Cardiac fibroblast (primary cell): ENCODE measurements around the gene DOCK11.

ENCODE experiments used
- DNase-seq, 2 donors: peaks; one replicate each; pipeline versions ENCODE4 v3.0.0 to v3.0.0-alpha.2; 2010; ENCODE audit warnings: low read depth in 2 of 2
- H3K4me3 ChIP-seq, 2 donors: replicated peaks in 1 of 2; 1 replicate in 1 of 2; 2 replicates in 1 of 2; pipeline ENCODE4 v1.5.1; 2011; ENCODE audit warnings: low read depth in 2 of 2, low read length in 2 of 2, mild to moderate bottlenecking in 2 of 2, moderate library complexity in 1 of 2
- TF ChIP-seq, protein P1 (sequence below): IDR thresholded peaks from one replicate; pipeline ENCODE4 v1.5.1; 2011; ENCODE audit warnings: low read depth, mild to moderate bottlenecking, low read length, inconsistent platforms

Gene DOCK11

DNA sequence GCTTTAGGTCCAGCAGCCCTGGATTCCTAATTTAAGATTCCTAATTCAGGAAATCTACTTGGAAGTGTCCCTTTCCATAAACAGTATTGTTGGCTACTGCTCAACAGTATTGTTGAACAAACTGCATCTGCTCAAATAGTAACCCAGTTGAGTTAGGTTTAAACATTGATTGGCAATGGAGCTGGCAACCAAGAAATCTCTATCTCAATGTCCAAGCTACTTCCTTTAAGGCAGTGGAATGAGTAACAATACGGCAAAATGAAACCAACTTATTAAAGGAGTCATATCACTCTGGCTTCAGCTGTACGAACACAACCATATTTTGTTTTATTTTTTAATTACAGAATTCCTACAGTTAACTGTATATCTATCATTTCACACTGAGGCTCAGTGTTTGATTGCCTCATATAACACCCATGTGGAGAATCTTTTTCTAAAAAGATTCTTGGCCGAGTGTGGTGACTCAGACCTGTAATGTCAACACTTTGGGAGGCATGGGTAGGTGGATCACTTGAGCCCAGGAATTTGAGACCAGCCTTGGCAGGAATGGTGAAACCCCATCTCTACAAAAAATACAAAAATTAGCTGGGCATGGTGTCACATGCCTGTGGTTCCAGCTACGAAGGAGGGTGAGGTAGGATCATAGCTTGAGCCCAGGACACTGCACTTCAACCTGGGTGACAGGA is 160.1 kb downstream of the DOCK11 start:
- TF ChIP-seq, protein P1, sequence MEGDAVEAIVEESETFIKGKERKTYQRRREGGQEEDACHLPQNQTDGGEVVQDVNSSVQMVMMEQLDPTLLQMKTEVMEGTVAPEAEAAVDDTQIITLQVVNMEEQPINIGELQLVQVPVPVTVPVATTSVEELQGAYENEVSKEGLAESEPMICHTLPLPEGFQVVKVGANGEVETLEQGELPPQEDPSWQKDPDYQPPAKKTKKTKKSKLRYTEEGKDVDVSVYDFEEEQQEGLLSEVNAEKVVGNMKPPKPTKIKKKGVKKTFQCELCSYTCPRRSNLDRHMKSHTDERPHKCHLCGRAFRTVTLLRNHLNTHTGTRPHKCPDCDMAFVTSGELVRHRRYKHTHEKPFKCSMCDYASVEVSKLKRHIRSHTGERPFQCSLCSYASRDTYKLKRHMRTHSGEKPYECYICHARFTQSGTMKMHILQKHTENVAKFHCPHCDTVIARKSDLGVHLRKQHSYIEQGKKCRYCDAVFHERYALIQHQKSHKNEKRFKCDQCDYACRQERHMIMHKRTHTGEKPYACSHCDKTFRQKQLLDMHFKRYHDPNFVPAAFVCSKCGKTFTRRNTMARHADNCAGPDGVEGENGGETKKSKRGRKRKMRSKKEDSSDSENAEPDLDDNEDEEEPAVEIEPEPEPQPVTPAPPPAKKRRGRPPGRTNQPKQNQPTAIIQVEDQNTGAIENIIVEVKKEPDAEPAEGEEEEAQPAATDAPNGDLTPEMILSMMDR, result no peak
- no peak overlapping the region for H3K4me3 ChIP-seq

DNA sequence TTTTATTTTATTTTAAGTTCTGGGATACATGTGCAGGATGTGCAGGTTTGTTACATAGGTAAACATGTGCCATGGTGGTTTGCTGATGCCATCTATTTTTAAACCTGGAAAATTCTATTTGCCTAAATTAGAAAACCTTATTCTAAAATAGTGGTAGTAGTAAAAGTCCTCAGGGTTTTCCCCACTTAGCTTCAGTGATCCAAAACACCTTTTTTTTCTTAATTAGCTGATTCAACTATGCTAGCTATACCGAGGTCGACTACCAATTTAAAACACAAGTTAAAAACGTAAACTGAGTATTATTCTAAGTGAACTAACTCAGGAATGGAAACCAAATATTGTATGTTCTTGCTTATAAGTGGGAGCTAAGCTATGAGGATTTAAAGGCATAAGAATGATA is 161.8 kb downstream of the DOCK11 start:
- H3K4me3 ChIP-seq, result no peak overlapping the region
- DNase-seq, result no peak
- TF ChIP-seq, protein P1, result no peak

More for the DNA sequence above, 160.1 kb downstream of the DOCK11 start:
- DNase-seq, result peak; percentile 27 to 60

DNA sequence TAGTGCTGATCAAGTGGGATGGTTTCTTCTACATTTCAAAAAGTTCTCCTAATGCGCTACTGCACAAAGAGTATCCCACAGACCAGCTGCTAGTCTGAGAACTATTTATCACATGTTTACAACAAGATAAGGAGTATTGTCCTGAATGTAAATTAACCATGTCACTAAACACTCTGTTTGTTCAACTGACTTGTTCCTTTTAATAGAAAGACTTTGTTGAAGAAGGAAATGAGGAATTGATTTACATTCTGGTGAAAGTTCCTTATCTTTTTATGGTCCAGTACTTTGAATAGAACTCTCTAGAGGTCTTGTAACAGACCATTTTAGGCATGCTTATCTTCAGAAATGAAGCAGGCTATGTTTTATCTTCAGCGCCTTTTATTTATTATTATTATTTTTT is 164.5 kb downstream of the DOCK11 start:
- H3K4me3 ChIP-seq, result no peak overlapping the region
- TF ChIP-seq, protein P1, result no peak
- DNase-seq, result no peak

DNA sequence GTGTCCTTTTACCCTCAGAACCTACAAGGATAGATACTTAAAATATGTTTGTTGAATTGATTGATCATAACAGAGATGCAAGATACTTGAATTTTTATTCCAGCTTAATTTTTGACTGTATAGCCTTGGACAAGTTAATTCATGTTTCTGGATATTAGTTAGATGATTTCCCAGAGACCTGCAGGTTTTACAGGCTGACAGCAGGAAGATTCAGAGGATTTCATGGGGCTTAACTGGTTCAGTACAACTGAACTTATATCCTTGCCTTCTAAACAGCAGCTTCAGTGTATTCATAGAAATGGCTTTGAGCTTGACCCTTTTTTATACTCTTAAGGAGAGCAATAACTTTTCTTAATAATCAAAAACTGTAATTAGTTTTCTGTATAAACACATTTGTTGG is 169.6 kb downstream of the DOCK11 start:
- TF ChIP-seq, protein P1, result no peak
- no peak for DNase-seq
- no peak overlapping the region for H3K4me3 ChIP-seq

DNA sequence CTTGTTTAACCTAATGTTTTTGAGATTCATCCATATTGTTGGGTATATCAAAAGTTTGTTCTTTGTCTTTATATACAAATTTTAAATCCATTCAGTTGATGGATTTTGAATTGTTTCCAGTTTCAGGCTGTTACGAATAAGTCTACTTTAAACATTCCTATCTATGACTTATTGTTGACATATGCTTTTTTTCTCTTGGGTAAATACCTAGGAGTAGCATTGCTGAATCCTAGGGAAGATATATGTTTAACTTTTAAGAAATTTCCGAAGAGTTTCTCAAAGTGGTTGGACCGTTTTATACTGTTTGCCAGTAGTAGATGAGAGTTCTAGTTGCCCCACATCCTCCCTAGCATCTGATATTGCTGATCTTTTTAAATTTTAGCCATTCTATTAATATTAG is 170.9 kb downstream of the DOCK11 start:
- no peak overlapping the region for H3K4me3 ChIP-seq
- peak in 1 of 2 donors; percentile 44 for DNase-seq

DNA sequence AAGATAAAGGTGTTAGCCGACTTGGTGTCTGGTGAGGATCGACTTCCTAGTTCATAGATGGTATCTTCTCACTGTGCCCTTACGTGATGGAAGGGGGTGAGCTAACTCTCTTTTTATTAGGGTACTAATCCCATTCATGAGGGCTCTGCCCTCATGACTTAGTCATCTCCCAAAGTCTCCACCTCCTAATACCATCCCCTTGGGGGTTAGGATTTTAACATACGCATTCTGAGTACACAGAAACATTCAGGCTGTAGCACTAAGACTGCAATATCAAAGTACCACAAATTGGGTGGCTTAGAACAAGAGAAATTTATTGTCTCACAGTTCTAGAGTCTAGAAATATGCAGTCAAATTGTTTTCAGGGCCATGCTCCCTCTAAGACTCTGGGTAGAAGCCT is 173.8 kb downstream of the DOCK11 start:
- no peak for DNase-seq
- TF ChIP-seq, protein P1, result no peak
- H3K4me3 ChIP-seq, result no peak overlapping the region

More for the DNA sequence above, 170.9 kb downstream of the DOCK11 start:
- TF ChIP-seq, protein P1, result no peak
